ENCODE measurements around the gene RPL13. TPM values are rescaled to one million over a fixed set of nuclear protein-coding genes. Genes with fewer than 3 reads are reported as not detected.

RPL13 gene
- total and polyA plus RNA-seq, 2 of the 13 experiments (the other 11 are each of a cell fraction or from before 2014, with no cell fraction given): 2,988 to 4,411 TPM

DNA sequence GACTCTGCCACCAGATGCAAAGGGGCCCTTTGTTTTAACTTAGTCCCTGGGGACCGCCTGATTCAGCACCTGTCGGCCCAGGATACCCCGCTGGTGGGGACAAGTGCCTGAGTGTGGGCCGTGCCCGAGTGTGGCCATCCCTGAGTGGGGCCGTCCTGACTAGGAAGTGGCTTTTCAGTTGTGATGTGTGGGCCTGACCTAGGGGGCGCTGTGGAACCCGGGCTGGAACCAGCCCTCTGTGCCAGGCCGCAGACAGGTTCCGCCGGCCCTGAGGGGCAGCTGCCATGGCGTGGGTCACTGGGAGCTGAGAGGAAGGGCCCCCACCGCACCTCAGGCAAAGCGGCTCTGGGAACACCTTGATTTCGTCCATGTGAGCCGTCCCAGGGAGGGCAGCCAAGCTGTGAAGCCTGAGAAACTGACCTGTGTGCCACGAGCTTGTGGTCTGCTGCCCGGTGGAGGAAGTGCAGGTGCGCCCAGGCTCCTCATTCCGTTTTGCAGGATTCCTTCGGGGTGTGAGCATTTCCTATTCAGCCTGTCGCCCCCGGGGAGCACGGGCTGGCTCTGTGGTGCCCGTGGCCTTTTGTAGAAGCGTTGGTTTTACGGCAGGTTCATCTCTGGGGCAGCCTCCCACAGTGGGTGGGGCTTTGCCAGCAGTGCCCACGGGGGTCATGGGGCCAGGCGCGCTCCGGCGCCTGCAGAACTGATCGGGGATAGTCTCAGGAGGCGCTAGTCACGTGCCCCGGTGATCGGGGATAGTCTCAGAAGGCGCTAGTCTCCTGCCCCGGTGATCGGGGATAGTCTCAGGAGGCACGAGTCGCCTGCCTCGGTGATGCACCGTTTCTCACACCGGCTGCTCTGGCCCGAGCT is 5.3 kb downstream of the RPL13 start (continued):
- TF ChIP-seq, protein P1, sequence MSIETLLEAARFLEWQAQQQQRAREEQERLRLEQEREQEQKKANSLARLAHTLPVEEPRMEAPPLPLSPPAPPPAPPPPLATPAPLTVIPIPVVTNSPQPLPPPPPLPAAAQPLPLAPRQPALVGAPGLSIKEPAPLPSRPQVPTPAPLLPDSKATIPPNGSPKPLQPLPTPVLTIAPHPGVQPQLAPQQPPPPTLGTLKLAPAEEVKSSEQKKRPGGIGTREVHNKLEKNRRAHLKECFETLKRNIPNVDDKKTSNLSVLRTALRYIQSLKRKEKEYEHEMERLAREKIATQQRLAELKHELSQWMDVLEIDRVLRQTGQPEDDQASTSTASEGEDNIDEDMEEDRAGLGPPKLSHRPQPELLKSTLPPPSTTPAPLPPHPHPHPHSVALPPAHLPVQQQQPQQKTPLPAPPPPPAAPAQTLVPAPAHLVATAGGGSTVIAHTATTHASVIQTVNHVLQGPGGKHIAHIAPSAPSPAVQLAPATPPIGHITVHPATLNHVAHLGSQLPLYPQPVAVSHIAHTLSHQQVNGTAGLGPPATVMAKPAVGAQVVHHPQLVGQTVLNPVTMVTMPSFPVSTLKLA (IDR thresholded peaks at IDR 0.05): no peak
- TF ChIP-seq PHF20 (CRISPR knock-in tag; IDR thresholded peaks at IDR 0.05) (no peak), ZNF230 (CRISPR knock-in tag; IDR thresholded peaks at IDR 0.05) (0 out of 2 replicates have a peak, but pooled peaks have one; percentile 23), FLYWCH1 (CRISPR knock-in tag; IDR thresholded peaks at IDR 0.05) (no peak), SP5 (CRISPR knock-in tag; IDR thresholded peaks at IDR 0.05; ENCODE audit: borderline replicate concordance, low read depth) (no peak), GATAD2A (CRISPR knock-in tag; IDR thresholded peaks at IDR 0.05) (no peak; the same call in 1 of the 2 replicates), MAF1 (CRISPR knock-in tag; IDR thresholded peaks at IDR 0.05; ENCODE audit: borderline replicate concordance) (peak; percentile 70; the same call in 1 of the 2 replicates), TOPORS (CRISPR knock-in tag; IDR thresholded peaks at IDR 0.05) (peak; percentile 46; the same call in 1 of the 2 replicates), ZNF124 (CRISPR knock-in tag; IDR thresholded peaks at IDR 0.05) (no peak; the same call in 1 of the 2 replicates), ZNF878 (CRISPR knock-in tag; IDR thresholded peaks at IDR 0.05) (no peak), SNAI1 (CRISPR knock-in tag; IDR thresholded peaks at IDR 0.05; ENCODE audit: borderline replicate concordance) (no peak), KAT8 (CRISPR knock-in tag; IDR thresholded peaks at IDR 0.05) (peak; percentile 48), ISX (CRISPR knock-in tag; conservative IDR thresholded peaks at IDR 0.05) (0 out of 2 replicates have a peak, but pooled peaks have one; percentile 39), ISL2 (CRISPR knock-in tag; IDR thresholded peaks at IDR 0.05) (peak; percentile 61), ZNF234 (CRISPR knock-in tag; conservative IDR thresholded peaks at IDR 0.05) (no peak), ZNF383 (CRISPR knock-in tag; IDR thresholded peaks at IDR 0.05; ENCODE audit: borderline replicate concordance) (no peak; the same call in 1 of the 2 replicates)
- TF ChIP-seq, protein P2, sequence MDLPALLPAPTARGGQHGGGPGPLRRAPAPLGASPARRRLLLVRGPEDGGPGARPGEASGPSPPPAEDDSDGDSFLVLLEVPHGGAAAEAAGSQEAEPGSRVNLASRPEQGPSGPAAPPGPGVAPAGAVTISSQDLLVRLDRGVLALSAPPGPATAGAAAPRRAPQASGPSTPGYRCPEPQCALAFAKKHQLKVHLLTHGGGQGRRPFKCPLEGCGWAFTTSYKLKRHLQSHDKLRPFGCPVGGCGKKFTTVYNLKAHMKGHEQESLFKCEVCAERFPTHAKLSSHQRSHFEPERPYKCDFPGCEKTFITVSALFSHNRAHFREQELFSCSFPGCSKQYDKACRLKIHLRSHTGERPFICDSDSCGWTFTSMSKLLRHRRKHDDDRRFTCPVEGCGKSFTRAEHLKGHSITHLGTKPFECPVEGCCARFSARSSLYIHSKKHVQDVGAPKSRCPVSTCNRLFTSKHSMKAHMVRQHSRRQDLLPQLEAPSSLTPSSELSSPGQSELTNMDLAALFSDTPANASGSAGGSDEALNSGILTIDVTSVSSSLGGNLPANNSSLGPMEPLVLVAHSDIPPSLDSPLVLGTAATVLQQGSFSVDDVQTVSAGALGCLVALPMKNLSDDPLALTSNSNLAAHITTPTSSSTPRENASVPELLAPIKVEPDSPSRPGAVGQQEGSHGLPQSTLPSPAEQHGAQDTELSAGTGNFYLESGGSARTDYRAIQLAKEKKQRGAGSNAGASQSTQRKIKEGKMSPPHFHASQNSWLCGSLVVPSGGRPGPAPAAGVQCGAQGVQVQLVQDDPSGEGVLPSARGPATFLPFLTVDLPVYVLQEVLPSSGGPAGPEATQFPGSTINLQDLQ (CRISPR knock-in tag; IDR thresholded peaks at IDR 0.05): no peak
- TF ChIP-seq, protein P3, sequence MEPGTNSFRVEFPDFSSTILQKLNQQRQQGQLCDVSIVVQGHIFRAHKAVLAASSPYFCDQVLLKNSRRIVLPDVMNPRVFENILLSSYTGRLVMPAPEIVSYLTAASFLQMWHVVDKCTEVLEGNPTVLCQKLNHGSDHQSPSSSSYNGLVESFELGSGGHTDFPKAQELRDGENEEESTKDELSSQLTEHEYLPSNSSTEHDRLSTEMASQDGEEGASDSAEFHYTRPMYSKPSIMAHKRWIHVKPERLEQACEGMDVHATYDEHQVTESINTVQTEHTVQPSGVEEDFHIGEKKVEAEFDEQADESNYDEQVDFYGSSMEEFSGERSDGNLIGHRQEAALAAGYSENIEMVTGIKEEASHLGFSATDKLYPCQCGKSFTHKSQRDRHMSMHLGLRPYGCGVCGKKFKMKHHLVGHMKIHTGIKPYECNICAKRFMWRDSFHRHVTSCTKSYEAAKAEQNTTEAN (CRISPR knock-in tag; conservative IDR thresholded peaks at IDR 0.05): no peak
- TF ChIP-seq, protein P4, sequence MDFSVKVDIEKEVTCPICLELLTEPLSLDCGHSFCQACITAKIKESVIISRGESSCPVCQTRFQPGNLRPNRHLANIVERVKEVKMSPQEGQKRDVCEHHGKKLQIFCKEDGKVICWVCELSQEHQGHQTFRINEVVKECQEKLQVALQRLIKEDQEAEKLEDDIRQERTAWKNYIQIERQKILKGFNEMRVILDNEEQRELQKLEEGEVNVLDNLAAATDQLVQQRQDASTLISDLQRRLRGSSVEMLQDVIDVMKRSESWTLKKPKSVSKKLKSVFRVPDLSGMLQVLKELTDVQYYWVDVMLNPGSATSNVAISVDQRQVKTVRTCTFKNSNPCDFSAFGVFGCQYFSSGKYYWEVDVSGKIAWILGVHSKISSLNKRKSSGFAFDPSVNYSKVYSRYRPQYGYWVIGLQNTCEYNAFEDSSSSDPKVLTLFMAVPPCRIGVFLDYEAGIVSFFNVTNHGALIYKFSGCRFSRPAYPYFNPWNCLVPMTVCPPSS (IDR thresholded peaks at IDR 0.05): no peak
- TF ChIP-seq, protein P5, sequence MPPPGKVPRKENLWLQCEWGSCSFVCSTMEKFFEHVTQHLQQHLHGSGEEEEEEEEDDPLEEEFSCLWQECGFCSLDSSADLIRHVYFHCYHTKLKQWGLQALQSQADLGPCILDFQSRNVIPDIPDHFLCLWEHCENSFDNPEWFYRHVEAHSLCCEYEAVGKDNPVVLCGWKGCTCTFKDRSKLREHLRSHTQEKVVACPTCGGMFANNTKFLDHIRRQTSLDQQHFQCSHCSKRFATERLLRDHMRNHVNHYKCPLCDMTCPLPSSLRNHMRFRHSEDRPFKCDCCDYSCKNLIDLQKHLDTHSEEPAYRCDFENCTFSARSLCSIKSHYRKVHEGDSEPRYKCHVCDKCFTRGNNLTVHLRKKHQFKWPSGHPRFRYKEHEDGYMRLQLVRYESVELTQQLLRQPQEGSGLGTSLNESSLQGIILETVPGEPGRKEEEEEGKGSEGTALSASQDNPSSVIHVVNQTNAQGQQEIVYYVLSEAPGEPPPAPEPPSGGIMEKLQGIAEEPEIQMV (CRISPR knock-in tag; IDR thresholded peaks at IDR 0.05; ENCODE audit: low read depth): no peak
- TF ChIP-seq, protein P6, sequence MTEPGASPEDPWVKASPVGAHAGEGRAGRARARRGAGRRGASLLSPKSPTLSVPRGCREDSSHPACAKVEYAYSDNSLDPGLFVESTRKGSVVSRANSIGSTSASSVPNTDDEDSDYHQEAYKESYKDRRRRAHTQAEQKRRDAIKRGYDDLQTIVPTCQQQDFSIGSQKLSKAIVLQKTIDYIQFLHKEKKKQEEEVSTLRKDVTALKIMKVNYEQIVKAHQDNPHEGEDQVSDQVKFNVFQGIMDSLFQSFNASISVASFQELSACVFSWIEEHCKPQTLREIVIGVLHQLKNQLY (CRISPR knock-in tag; IDR thresholded peaks at IDR 0.05): no peak
